SKM-1 (cell line): ENCODE measurements around the gene TOMM5.
"Not testable (repeated sequence)": the region's sequence is repeated elsewhere in the genome, so short reads cannot be mapped to it uniquely, and the experiment has no call there.

Experiments used
- DNase-seq: peaks from one replicate; lab custom pipeline; 2025; ENCODE audit not compliant: unreplicated experiment; lab: John Stamatoyannopoulos, UW

Gene TOMM5

DNA sequence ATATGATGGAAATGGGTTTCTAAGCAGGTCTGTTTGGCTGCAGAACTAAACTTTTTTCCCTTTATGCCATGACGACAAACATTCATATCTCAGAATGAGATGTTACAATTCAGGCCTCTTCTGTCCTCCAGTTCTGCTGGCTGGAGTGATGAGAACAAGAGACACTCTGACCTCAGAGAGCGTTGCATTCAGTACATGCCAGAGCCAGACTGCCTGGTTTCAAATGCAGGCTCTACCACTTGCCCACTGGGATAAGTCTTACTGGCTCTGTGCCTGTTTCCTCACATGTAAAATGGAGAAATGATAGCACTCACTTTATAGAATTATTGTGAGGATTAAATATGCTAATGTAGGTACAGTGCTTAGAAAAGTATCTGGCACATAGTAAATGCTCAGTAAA, 24.8 kb upstream of the TOMM5 start:
- no peak for DNase-seq

GRCh38 chr9:37611961-37612360, 19.6 kb upstream of the TOMM5 start:
- DNase-seq, result no peak

GRCh38 chr9:37611014-37611413, 18.6 kb upstream of the TOMM5 start:
- no peak for DNase-seq

DNA sequence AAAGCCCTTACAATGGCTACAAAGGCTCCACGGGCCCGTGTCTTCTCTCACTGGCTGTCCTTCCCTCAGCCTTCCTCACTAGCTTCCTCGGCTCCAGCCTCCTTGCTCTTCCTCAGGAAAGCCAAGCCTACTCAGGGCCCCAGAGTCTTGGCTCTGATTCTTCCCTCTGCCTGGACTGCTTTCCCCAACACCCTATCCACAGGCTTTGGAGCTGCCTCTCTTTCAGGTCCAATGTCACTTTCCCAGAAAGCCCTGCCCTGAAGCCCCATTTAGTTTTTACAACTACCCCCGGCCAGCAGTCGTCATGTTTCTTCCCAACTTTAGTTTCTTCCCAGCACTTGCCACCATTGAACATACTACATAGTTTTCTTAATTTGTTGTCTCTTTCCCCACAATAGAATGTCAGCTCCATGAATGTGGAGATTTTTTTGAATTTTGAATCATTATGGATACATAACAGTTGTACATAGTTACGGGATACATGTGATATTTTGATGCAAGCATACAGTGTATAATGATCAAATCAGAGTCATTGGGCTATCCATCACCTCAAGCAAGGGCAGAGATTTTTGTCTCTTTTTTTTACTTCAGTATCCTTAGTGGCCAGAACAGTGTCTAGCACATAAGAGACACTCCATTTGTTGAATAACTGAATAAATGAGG, 17.5 kb upstream of the TOMM5 start:
- no peak for DNase-seq

- DNase-seq, result no peak
These were observed 15.9 kb upstream of the TOMM5 start for GRCh38 chr9:37608250-37608649.

- no peak for DNase-seq
These were observed 11.9 kb upstream of the TOMM5 start for GRCh38 chr9:37604296-37604695.

GRCh38 chr9:37602817-37603216, 10.4 kb upstream of the TOMM5 start:
- DNase-seq, result no peak

DNA sequence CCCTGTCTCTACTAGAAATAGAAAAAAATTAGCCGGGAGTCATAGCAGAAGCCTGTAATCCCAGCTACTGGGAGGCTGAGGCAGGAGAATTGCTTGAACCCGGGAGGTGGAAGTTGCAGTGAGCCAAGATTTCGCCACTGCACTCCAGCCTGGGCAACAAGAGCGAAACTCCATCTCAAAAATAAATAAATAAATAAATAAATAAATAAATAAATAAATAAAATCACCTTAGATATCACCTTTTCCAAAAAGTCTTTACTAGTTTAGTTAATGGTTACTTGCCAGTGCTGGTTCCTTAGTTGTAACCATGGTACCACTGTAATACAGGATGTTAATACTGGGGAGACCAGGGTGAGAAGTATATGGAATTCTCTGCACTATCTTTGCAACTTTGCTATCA, 9.7 kb upstream of the TOMM5 start:
- not testable (repeated sequence) for DNase-seq

DNA sequence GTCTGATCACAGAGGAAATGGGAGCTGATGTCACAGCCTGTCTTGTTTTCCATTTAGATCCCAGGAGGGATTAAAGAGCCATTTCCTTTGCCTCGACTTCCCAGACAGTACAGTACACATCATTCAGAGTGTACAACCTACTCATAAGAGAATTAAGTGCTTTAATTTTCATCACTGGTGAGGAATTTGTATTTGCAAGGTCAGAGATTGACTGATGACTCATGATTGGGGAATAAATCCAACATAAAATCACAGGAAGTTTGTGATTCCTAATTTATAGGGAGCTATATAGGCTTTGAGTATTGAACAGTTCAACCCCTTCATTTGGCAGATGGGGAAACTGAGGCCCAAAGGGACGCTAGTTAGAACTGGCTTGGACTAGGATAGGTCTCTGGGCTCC, 4.1 kb upstream of the TOMM5 start:
- DNase-seq, result no peak

GRCh38 chr9:37593883-37594448, 1.6 kb upstream of the TOMM5 start:
- no peak for DNase-seq

- no peak for DNase-seq
These were observed 4.9 kb downstream of the TOMM5 start for GRCh38 chr9:37587521-37587920.

DNA sequence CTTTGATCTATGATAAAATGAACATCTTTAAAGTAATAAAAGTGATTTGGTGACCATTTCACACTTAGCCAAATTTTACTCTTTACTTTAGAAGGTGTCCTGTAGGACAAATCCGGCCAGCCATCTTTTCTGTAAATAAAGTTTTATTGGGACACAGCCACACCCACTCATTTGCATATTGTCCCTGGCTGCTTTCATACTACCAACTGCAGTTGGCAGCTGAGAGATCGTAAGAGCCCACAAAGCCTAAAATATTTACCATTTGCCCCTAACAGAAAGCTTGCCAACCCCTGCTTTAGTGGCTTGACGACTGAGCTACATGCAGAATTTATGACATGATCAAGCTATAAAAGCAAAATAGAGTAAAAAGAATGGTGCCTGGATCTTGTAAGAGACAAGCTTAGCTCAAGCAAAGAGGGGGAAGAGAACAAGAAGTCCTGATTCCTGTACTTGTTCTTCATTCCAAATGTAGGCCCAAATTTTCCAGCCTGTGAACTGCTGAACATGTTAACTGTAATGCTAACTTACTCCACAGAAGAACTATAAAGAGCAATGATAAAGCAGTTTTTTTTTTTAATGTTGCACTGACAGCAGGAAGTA, 8.8 kb downstream of the TOMM5 start:
- no peak for DNase-seq

GRCh38 chr9:37582548-37583157, 9.7 kb downstream of the TOMM5 start:
- DNase-seq, result peak; percentile 36

DNA sequence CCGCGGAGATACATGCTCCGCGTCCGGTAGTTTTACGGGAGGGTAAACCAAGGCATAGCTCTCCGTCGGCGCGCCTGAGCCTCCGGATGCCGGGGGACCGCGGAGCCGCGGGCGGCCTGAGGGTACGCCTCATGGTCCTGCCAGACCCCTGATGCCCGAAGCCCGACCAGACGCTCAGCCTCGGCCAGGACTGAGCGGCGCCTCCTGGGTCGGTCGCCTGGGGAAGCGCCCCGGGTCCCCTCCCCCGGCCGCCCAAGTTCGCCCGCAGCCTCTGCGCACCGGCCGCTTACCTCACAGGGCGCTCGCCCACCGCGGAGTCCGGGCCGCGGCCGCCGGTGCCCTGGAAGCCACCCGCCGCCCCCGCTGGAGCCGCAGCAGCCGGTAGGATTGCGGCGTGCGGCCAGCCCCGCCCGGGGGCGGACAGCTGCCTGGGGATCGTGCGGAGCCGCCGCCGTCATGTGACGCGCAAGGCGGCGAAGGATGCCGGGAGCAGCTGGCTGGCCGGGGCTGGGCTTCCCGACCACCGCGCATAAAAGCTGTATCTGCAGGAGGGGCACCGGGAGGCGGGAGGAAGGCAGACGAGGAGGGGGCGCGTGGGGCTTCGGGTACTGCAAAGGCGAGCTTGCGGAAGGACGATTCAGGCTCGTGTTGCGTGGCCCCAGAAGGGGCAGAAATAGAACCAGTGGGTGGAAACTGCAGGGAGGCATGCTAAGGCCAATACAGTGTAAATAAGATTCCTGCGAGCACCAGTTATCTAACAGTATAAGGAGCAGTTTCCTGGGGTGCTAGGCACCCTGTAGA, 16.3 kb downstream of the TOMM5 start, which contains the start of gene FBXO10:
Gene FBXO10, minus strand, starts transcription at position 460 of the 801 bp plus-strand sequence. CDS start 34,612 bp downstream, outside the sequence.
- DNase-seq, result no peak

- DNase-seq, result no peak
These were observed 16.9 kb downstream of the TOMM5 start for GRCh38 chr9:37575511-37575914.

DNA sequence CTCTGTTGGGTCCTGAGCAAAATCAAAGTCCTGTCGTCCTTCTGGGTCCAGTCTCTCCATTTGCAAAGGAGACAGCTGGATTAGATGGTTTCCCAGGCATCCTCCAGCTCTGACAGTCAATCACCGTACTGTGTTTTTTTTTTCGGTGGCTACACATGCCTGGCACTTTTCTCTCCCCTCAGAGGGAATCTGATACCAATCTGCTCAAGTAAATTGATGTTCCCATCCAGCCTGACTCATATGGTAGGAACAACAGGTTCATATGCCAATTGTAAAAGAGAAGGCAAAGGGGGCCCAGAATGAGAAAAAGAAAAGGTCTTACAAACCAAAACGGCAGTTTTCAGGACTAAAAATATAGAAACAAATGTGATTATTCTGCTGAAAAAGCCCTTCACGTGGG, 17.4 kb downstream of the TOMM5 start:
- no peak for DNase-seq

GRCh38 chr9:37574241-37574721, 18.1 kb downstream of the TOMM5 start:
- DNase-seq, result no peak

GRCh38 chr9:37571282-37571681, 21.1 kb downstream of the TOMM5 start:
- no peak for DNase-seq

GRCh38 chr9:37566716-37567115, 25.7 kb downstream of the TOMM5 start:
- DNase-seq, result no peak

GRCh38 chr9:37565661-37566618, 26.5 kb downstream of the TOMM5 start:
- no peak for DNase-seq
